ENCODE data around the gene DCHS2.

Gene DCHS2

DNA sequence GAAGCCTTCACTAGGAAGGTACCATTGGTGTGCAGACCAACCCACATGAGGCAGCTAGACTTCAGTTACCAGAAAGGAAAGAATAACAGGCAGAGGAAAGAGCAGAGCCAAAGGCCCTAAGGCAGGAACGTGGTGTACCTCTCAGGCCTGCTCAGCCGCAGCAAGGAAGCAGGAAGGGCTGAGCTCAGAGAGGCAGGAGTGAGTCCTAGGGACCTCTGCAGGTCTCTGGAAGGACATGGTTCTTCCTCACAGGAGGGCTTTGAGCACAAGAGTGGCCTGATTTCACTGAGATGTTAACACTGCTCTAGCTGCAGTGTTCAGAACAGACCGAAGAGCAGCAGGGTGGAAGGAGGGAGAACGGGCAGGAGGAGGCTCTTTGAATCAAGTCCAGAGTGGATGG lies 124.6 kb downstream of the DCHS2 start:
- no peaks in the 10 kb centered on the region for H3K36me3 ChIP-seq (ENCODE audit: control insufficient read depth, insufficient read depth, low read length)
- H3K27ac ChIP-seq (ENCODE audit: insufficient read depth, low read length, poor library complexity, severe bottlenecking) = no peak overlapping the region
- no peaks in the 10 kb centered on the region for H3K27me3 ChIP-seq (replicated peaks; ENCODE audit: control insufficient read depth, insufficient read depth, low read length, poor library complexity, severe bottlenecking)
- H3K4me1 ChIP-seq (ENCODE audit: control insufficient read depth, insufficient read depth, low read length, poor library complexity, severe bottlenecking) = no peaks in the 10 kb centered on the region
- H3K9me3 ChIP-seq (ENCODE audit: control insufficient read depth, low read length) = no peaks in the 10 kb centered on the region
- DNase-seq = no peak
- no peak overlapping the region for H3K4me3 ChIP-seq (ENCODE audit: insufficient read depth, low read depth, low read length, poor library complexity, severe bottlenecking)

DNA sequence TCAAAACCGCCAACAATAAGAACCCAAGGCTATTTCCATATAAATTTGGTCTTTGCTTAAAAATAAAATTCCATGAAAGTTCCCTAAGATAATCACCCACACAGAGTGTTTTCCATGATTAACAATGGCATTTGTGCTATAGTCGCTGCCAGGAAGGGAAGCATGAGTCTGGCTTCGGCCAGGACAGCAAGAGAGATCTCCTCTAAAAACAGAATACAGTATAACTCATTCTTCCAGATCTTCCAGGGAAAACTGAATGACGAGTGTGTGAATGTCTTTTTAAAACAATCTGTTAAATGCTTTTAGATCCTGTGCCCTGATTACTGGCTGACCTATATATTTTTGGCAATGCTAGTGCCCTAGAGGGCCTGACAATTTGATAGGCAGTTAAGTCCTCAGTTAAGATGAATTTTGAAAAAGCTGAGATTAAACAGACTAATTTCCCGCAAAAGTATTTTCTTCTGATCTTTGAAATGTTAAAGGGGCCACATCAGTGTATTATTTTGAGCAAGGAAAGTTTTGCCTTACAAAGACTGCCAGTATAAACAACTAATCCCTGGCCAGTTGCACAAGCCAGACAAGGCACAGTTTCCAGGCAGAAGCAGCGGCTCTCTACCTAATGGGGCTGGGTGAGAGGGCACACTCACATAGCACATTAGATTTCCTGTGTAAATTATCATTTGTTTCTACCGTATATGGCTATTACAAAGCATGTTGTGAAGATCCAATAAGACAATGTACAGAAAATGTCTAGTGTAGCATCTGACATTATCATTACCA lies 127.3 kb downstream of the DCHS2 start:
- Histone ChIP-seq H3K4me1 (ENCODE audit: control insufficient read depth, insufficient read depth, low read length, poor library complexity, severe bottlenecking) (no peaks in the 10 kb centered on the region), H3K36me3 (ENCODE audit: control insufficient read depth, insufficient read depth, low read length) (no peaks in the 10 kb centered on the region)

DNA sequence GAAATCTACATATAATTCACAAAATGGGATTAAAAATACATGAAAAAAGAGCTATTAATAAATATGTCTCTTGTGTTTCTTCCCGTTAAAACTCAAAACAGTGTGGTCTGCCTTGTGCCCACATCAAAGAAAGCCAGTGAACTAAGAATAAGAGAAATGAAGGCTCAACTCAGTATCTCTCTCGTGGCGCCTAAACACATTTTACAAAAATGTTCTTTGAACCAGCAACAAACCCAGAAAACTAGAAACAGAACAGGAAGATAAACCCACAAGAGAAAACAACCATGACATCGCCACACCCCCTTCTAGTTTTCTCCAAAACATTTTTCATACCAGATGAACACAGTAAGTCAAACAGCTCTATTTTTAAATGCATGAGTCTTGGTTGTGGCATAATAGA lies 130.1 kb downstream of the DCHS2 start:
- Histone ChIP-seq H3K27me3 (replicated peaks; ENCODE audit: control insufficient read depth, insufficient read depth, low read length, poor library complexity, severe bottlenecking) (no peaks in the 10 kb centered on the region), H3K36me3 (ENCODE audit: control insufficient read depth, insufficient read depth, low read length) (no peaks in the 10 kb centered on the region), H3K27ac (ENCODE audit: insufficient read depth, low read length, poor library complexity, severe bottlenecking) (no peak overlapping the region), H3K4me1 (ENCODE audit: control insufficient read depth, insufficient read depth, low read length, poor library complexity, severe bottlenecking) (no peaks in the 10 kb centered on the region), H3K4me3 (ENCODE audit: insufficient read depth, low read depth, low read length, poor library complexity, severe bottlenecking) (no peak overlapping the region), H3K9me3 (ENCODE audit: control insufficient read depth, low read length) (no peaks in the 10 kb centered on the region)
- no peak for DNase-seq

More for the DNA sequence above, 127.3 kb downstream of the DCHS2 start:
- no peaks in the 10 kb centered on the region for H3K27me3 ChIP-seq (replicated peaks; ENCODE audit: control insufficient read depth, insufficient read depth, low read length, poor library complexity, severe bottlenecking)
- H3K9me3 ChIP-seq (ENCODE audit: control insufficient read depth, low read length) = no peaks in the 10 kb centered on the region
- DNase-seq = no peak
- H3K4me3 ChIP-seq (ENCODE audit: insufficient read depth, low read depth, low read length, poor library complexity, severe bottlenecking) = no peak overlapping the region
- no peak overlapping the region for H3K27ac ChIP-seq (ENCODE audit: insufficient read depth, low read length, poor library complexity, severe bottlenecking)

DNA sequence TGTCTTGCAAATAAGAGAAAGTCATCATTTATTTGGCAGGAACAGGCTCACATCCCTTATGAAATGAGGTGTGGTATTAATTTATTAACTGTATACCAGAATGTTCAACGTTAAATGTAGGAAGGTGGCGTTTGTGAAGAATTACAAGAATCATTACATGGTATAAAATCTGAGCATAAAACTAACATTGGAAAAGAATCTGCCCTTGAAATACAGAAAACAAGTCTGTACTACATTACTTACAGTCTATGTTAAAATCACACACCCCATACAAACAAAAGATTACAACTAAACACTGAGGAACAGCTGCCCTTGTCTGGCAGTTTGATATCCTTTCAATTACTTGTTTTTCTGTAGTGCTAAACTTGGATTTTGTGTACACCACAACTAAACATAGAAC lies 131.1 kb downstream of the DCHS2 start:
- no peak overlapping the region for H3K27ac ChIP-seq (ENCODE audit: insufficient read depth, low read length, poor library complexity, severe bottlenecking)
- no peaks in the 10 kb centered on the region for H3K36me3 ChIP-seq (ENCODE audit: control insufficient read depth, insufficient read depth, low read length)
- H3K4me1 ChIP-seq (ENCODE audit: control insufficient read depth, insufficient read depth, low read length, poor library complexity, severe bottlenecking) = no peaks in the 10 kb centered on the region
- no peaks in the 10 kb centered on the region for H3K27me3 ChIP-seq (replicated peaks; ENCODE audit: control insufficient read depth, insufficient read depth, low read length, poor library complexity, severe bottlenecking)
- DNase-seq = no peak
- no peak overlapping the region for H3K4me3 ChIP-seq (ENCODE audit: insufficient read depth, low read depth, low read length, poor library complexity, severe bottlenecking)
- no peaks in the 10 kb centered on the region for H3K9me3 ChIP-seq (ENCODE audit: control insufficient read depth, low read length)

DNA sequence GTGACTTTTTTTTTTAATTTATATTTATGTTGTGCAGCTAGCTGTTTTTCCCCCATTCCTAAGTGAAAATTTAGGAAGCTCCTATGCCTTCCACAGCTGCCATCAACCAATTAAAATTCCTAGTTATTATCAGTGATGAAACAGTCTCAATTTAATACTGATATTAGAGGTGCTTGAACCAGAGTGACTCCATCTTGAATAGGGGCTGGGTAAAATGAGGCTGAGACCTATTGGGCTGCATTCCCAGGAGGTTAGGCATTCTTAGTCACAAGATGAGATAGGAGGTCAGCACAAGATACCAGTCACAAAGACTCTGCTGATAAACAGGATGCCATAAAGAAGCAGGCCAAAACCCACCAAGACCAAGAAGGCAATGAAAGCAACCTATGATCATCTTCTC lies 136.7 kb downstream of the DCHS2 start:
- H3K4me1 ChIP-seq (ENCODE audit: control insufficient read depth, insufficient read depth, low read length, poor library complexity, severe bottlenecking) = no peaks in the 10 kb centered on the region
- no peaks in the 10 kb centered on the region for H3K27me3 ChIP-seq (replicated peaks; ENCODE audit: control insufficient read depth, insufficient read depth, low read length, poor library complexity, severe bottlenecking)
- H3K9me3 ChIP-seq (ENCODE audit: control insufficient read depth, low read length) = no peaks in the 10 kb centered on the region
- H3K4me3 ChIP-seq (ENCODE audit: insufficient read depth, low read depth, low read length, poor library complexity, severe bottlenecking) = no peak overlapping the region
- no peak for DNase-seq
- no peak overlapping the region for H3K27ac ChIP-seq (ENCODE audit: insufficient read depth, low read length, poor library complexity, severe bottlenecking)
- H3K36me3 ChIP-seq (ENCODE audit: control insufficient read depth, insufficient read depth, low read length) = no peaks in the 10 kb centered on the region

DNA sequence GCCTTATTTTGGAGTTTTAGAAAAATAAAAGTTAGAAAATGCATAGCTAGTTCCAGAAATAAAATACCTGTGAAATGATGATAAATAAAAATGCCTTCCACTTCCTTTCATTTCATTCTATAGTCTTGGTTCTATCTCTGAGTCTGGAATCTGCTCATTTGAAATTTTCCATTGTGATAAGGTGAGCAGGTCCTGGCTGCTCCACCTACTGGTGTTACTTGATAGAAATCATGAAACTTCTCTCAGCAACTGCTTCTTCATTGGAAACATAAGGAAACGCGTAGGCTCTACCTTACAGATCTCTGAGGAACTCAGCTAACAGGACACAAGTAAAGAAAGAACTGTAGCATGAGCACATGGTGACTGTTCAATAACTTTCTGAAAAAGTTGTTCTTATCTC lies 141.8 kb downstream of the DCHS2 start:
- no peaks in the 10 kb centered on the region for H3K36me3 ChIP-seq (ENCODE audit: control insufficient read depth, insufficient read depth, low read length)
- no peak for DNase-seq
- H3K4me1 ChIP-seq (ENCODE audit: control insufficient read depth, insufficient read depth, low read length, poor library complexity, severe bottlenecking) = no peaks in the 10 kb centered on the region
- no peak overlapping the region for H3K27ac ChIP-seq (ENCODE audit: insufficient read depth, low read length, poor library complexity, severe bottlenecking)
- H3K27me3 ChIP-seq (replicated peaks; ENCODE audit: control insufficient read depth, insufficient read depth, low read length, poor library complexity, severe bottlenecking) = no peaks in the 10 kb centered on the region
- no peak overlapping the region for H3K4me3 ChIP-seq (ENCODE audit: insufficient read depth, low read depth, low read length, poor library complexity, severe bottlenecking)
- no peaks in the 10 kb centered on the region for H3K9me3 ChIP-seq (ENCODE audit: control insufficient read depth, low read length)

DNA sequence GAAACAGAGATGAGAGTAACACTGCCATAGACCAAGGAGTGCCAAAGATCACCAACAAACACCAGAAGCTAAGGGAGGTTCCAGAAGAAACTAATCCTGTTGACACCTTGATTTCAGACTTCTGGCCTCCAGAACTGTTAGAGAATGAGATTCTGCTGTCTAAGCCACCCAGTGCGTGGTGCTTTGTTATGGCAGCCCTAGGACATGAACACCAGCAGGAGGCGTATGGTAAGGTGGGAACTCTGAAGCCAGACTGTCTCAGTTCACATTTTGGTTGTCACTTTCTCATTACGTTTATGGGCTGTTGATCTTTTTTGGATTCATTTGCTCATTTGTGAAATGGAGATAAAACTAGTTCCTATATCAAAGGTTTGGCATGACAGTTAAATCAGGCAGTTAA lies 142.9 kb downstream of the DCHS2 start:
- no peak for DNase-seq
- Histone ChIP-seq H3K27ac (ENCODE audit: insufficient read depth, low read length, poor library complexity, severe bottlenecking) (no peak overlapping the region), H3K27me3 (replicated peaks; ENCODE audit: control insufficient read depth, insufficient read depth, low read length, poor library complexity, severe bottlenecking) (no peaks in the 10 kb centered on the region), H3K4me1 (ENCODE audit: control insufficient read depth, insufficient read depth, low read length, poor library complexity, severe bottlenecking) (no peaks in the 10 kb centered on the region), H3K9me3 (ENCODE audit: control insufficient read depth, low read length) (no peaks in the 10 kb centered on the region), H3K4me3 (ENCODE audit: insufficient read depth, low read depth, low read length, poor library complexity, severe bottlenecking) (no peak overlapping the region), H3K36me3 (ENCODE audit: control insufficient read depth, insufficient read depth, low read length) (no peaks in the 10 kb centered on the region)

DNA sequence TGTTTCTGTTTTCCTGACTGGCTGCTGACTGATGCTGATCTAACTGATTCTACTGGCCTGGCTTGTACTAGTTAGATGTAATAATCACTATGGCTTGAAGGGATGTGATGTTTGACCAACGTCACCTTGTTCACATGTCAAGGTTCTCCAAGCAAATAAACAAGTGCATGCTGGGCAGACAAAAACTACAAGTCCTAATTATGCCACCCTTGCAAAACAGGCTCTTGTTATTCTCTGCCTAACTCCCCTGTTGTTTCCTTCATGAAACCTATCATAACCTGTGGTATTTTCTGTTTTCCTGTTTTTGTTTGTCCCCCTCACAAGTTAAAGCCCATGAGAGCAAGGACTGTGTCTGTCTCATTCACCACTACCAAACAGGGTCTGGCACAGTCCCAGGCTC lies 146.2 kb downstream of the DCHS2 start:
- Histone ChIP-seq H3K4me3 (ENCODE audit: insufficient read depth, low read depth, low read length, poor library complexity, severe bottlenecking) (no peak overlapping the region), H3K9me3 (ENCODE audit: control insufficient read depth, low read length) (no peaks in the 10 kb centered on the region), H3K36me3 (ENCODE audit: control insufficient read depth, insufficient read depth, low read length) (no peaks in the 10 kb centered on the region), H3K27ac (ENCODE audit: insufficient read depth, low read length, poor library complexity, severe bottlenecking) (no peak overlapping the region), H3K27me3 (replicated peaks; ENCODE audit: control insufficient read depth, insufficient read depth, low read length, poor library complexity, severe bottlenecking) (no peaks in the 10 kb centered on the region), H3K4me1 (ENCODE audit: control insufficient read depth, insufficient read depth, low read length, poor library complexity, severe bottlenecking) (no peaks in the 10 kb centered on the region)
- DNase-seq = no peak

DNA sequence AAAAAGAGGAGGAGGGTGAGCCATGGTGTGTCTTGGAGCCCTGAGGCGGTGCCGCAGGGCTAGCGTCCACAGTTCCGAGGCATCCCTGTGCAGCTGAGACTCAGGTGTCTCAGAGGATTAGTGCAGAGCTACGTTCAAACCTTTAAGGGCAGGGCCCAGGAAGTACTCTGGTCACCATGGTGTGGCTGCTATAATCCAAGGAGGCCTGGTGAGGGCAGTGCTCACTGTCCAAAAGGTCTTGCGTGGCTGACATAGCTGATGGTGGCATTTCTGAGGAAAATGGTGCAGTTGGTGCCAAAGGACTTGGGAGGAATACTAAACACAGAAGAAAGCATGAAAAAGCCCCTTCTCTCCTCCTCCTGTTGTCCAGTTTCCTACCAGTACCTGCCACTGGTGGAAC lies 146.9 kb downstream of the DCHS2 start:
- no peaks in the 10 kb centered on the region for H3K36me3 ChIP-seq (ENCODE audit: control insufficient read depth, insufficient read depth, low read length)
- no peak overlapping the region for H3K4me3 ChIP-seq (ENCODE audit: insufficient read depth, low read depth, low read length, poor library complexity, severe bottlenecking)
- no peaks in the 10 kb centered on the region for H3K9me3 ChIP-seq (ENCODE audit: control insufficient read depth, low read length)
- no peak overlapping the region for H3K27ac ChIP-seq (ENCODE audit: insufficient read depth, low read length, poor library complexity, severe bottlenecking)
- no peaks in the 10 kb centered on the region for H3K4me1 ChIP-seq (ENCODE audit: control insufficient read depth, insufficient read depth, low read length, poor library complexity, severe bottlenecking)
- H3K27me3 ChIP-seq (replicated peaks; ENCODE audit: control insufficient read depth, insufficient read depth, low read length, poor library complexity, severe bottlenecking) = no peaks in the 10 kb centered on the region
- no peak for DNase-seq

DNA sequence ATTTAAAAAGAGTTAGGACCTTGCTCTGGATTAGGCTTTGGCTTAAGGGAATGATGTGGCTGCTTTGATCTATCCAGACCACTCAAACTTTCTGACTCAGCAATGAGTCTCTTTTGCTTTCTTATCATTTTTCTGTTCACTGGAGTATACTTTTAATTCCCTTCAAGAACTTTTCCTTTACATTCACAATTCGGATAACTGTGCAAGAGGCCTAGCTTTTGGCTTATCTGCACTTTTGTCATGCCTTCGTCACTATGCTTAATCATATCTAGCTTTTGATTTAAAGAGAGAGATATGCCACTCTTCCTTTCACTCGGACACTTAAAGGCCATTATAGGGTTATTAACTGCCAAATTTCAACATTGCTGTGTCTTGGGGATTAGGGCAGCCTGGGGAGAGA lies 147.9 kb downstream of the DCHS2 start:
- H3K27me3 ChIP-seq (replicated peaks; ENCODE audit: control insufficient read depth, insufficient read depth, low read length, poor library complexity, severe bottlenecking) = no peaks in the 10 kb centered on the region
- H3K36me3 ChIP-seq (ENCODE audit: control insufficient read depth, insufficient read depth, low read length) = no peaks in the 10 kb centered on the region
- no peak for DNase-seq

More for the DNA sequence above, 147.9 kb downstream of the DCHS2 start:
- Histone ChIP-seq H3K27ac (ENCODE audit: insufficient read depth, low read length, poor library complexity, severe bottlenecking) (no peak overlapping the region), H3K9me3 (ENCODE audit: control insufficient read depth, low read length) (no peaks in the 10 kb centered on the region), H3K4me1 (ENCODE audit: control insufficient read depth, insufficient read depth, low read length, poor library complexity, severe bottlenecking) (no peaks in the 10 kb centered on the region), H3K4me3 (ENCODE audit: insufficient read depth, low read depth, low read length, poor library complexity, severe bottlenecking) (no peak overlapping the region)

Measured in effector memory CD4-positive, alpha-beta T cell (primary cell).